GM18507 (cell line): ENCODE measurements around the gene FCSK.
"Not testable (repeated sequence)": the region's sequence is repeated elsewhere in the genome, so short reads cannot be mapped to it uniquely, and the experiment has no call there.

Source experiments
- DNase-seq: peaks from one replicate; pipeline ENCODE4 v3.0.0; 2011; ENCODE audit warnings: low read depth; ENCODE audit not compliant: insufficient read length; ENCODE audit errors: extremely low spot score
- FAIRE-seq: peaks from 2 replicates; lab custom pipeline; 2011; peaks lifted over from hg19 to GRCh38; lab: Jason Lieb, UNC

The FCSK gene

GRCh38 chr16:70451004-70451340, 3.4 kb upstream of the FCSK start:
- DNase-seq, FAIRE-seq: not testable (repeated sequence)

GRCh38 chr16:70453117-70453891, 1.1 kb upstream of the FCSK start:
- DNase-seq (no peak), FAIRE-seq (no peak)

- no peak for DNase-seq
- FAIRE-seq: no peak
Measured at GRCh38 chr16:70453892-70454221, 538 bp upstream of the FCSK start.

GRCh38 chr16:70455910-70456309, 1.5 kb downstream of the FCSK start:
- FAIRE-seq: no peak
- no peak for DNase-seq

- DNase-seq: no peak
- no peak for FAIRE-seq
Measured at GRCh38 chr16:70457446-70458166, 3.2 kb downstream of the FCSK start.

- FAIRE-seq: no peak
- DNase-seq: no peak
Measured at GRCh38 chr16:70460737-70461261, 6.4 kb downstream of the FCSK start.

GRCh38 chr16:70463235-70463634, 8.8 kb downstream of the FCSK start:
- FAIRE-seq (no peak), DNase-seq (no peak)

- DNase-seq (no peak), FAIRE-seq (no peak)
Measured at GRCh38 chr16:70465999-70466804, 11.8 kb downstream of the FCSK start.

GRCh38 chr16:70466805-70467076, 12.3 kb downstream of the FCSK start:
- FAIRE-seq (no peak), DNase-seq (no peak)

GRCh38 chr16:70467113-70467512, 12.7 kb downstream of the FCSK start:
- DNase-seq (no peak), FAIRE-seq (no peak)

- no peak for DNase-seq
- FAIRE-seq: no peak
Measured at GRCh38 chr16:70467608-70468007, 13.2 kb downstream of the FCSK start.

- DNase-seq: no peak
- no peak for FAIRE-seq
Measured at GRCh38 chr16:70468776-70469525, 14.6 kb downstream of the FCSK start.

- DNase-seq: no peak
- no peak for FAIRE-seq
Measured at GRCh38 chr16:70470141-70470926, 15.9 kb downstream of the FCSK start.

GRCh38 chr16:70470927-70471341, 16.5 kb downstream of the FCSK start:
- FAIRE-seq (no peak), DNase-seq (no peak)

GRCh38 chr16:70472786-70473433, 18.5 kb downstream of the FCSK start:
- FAIRE-seq (no peak), DNase-seq (no peak)

- no peak for DNase-seq
- FAIRE-seq: no peak
Measured at GRCh38 chr16:70473446-70474319, 19.3 kb downstream of the FCSK start.

GRCh38 chr16:70474320-70475053, 20.1 kb downstream of the FCSK start:
- DNase-seq (no peak), FAIRE-seq (no peak)
